NCI-H748 (cell line): Measurements from ENCODE around the gene IL13.

ENCODE experiments used
- DNase-seq: peaks from one replicate; lab custom pipeline; 2025; ENCODE audit not compliant: unreplicated experiment; lab: John Stamatoyannopoulos, UW

The IL13 gene

DNA sequence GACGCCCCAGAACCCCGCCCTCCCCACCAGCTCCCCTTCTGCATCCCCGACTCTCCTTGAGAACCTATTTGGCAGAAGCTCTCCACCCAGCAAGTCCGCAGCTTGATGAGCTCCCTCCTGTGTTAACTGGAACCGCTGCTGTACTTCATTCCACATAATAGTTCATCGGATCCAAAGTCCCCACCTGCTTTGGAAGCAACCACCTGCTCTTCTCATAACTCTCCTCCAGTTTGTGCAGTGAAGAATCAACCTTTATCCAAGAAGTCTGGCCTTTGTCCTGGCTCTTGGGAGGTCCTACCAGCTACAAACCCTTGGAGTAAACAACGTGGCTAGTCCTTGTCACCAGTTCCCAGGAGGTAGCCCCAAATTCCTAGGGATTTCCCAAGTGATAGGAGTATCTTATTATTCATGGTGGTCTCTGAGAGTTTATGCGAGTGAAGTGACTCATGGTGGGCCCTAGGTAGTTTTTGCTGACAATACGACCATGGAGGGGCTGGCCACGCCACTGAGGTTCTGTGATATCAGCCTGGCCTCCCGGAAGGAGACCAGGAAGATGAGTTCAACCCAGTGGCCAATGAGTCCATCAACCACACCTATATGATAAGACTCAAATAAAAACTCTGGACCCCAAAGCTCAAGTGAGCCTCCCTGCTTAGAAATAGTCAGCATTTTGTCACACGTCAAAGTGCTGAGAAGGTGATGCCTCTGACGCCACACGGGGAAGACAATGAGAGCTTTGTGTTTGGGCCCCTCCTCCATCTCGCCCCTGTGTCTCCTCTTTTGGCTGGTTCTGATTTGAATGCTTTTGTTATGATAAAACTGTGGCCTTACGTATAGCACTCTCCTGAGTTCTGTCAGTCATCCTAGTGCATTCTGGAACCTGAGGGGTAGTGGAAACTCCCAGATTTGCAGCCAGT is 12.3 kb downstream of the IL13 start:
- DNase-seq = no peak

DNA sequence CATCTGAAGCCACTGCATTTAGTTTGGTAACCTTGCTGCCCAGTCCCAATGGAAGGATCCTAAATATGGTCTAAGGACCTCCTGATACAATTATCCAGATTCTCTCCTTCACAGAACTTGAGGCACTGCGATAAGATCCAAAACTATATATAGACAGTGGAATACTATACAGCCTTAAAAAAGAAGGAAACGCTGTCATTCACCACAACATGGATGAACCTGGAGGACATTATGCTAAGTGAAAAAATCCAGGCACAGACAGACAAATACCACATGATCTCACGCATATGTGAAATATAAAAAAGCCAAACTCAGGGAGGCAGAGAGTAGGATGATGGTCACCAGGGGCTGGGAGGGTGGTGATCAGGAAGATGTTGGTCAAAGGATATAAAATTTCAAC is 13.0 kb downstream of the IL13 start:
- DNase-seq = no peak

DNA sequence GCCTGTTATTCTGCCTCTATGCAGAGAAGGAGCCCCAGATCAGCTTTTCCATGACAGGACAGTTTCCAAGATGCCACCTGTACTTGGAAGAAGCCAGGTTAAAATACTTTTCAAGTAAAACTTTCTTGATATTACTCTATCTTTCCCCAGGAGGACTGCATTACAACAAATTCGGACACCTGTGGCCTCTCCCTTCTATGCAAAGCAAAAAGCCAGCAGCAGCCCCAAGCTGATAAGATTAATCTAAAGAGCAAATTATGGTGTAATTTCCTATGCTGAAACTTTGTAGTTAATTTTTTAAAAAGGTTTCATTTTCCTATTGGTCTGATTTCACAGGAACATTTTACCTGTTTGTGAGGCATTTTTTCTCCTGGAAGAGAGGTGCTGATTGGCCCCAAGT is 15.5 kb downstream of the IL13 start:
- no peak for DNase-seq

DNA sequence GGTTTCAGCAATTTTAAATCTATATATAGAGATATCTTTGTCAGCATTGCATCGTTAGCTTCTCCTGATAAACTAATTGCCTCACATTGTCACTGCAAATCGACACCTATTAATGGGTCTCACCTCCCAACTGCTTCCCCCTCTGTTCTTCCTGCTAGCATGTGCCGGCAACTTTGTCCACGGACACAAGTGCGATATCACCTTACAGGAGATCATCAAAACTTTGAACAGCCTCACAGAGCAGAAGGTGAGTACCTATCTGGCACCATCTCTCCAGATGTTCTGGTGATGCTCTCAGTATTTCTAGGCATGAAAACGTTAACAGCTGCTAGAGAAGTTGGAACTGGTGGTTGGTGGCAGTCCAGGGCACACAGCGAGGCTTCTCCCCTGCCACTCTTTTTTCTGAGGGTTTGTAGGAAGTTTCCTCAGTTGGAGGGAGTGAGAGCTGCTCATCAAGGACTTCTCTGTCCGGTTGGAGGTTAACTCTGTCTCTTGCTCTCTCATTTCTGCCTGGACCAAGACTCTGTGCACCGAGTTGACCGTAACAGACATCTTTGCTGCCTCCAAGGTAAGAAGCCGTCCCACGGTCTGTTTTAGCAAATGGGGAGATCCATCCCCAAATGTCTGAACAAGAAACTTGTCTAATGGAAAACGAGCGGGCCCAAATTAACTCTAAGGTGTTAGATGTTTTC is 16.1 kb downstream of the IL13 start, which contains the start of gene IL4:
Gene IL4, plus strand, starts transcription at position 51 of the 692 bp plus-strand sequence. Its CDS starts 62 bp downstream, at position 113.
- DNase-seq = no peak

DNA sequence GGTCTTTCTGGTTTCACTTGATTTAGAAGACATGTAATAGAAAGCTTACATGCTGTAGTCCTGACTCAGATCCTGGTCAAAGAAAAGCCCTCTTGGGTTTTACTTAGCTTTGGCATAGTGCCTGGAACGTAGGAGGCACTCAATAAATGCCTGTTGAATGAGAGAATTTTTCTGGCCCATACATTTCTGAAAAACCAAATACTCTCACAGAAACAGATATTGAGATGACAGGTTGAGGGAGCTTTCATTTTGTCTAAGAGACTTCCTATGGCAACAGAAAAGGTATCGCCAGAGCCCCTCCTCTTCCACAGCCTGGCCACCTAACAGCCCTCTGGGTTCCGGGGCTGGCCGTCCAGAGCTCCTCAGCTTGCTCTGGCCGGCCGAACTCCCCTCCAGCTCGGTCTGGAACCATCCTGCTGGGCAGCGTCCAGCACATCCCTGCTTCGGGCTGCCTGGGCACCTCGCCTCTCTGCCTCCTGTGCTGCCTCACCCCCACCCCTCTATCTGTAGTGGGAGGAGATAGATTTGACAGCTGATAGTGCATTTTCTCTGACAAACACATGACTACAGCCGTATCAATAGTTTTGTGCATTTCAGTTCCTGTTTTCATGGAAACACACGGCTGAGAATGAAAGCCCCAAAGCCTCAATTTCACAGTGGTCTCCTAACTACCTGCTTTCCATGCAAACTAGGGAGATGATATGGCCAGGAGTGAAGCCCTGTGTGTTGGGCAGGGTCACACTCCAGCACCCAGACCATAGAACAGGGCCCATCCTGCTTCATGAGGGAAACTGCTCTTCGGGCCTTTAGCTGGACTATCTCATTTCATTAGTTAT is 16.9 kb downstream of the IL13 start:
- DNase-seq = no peak

DNA sequence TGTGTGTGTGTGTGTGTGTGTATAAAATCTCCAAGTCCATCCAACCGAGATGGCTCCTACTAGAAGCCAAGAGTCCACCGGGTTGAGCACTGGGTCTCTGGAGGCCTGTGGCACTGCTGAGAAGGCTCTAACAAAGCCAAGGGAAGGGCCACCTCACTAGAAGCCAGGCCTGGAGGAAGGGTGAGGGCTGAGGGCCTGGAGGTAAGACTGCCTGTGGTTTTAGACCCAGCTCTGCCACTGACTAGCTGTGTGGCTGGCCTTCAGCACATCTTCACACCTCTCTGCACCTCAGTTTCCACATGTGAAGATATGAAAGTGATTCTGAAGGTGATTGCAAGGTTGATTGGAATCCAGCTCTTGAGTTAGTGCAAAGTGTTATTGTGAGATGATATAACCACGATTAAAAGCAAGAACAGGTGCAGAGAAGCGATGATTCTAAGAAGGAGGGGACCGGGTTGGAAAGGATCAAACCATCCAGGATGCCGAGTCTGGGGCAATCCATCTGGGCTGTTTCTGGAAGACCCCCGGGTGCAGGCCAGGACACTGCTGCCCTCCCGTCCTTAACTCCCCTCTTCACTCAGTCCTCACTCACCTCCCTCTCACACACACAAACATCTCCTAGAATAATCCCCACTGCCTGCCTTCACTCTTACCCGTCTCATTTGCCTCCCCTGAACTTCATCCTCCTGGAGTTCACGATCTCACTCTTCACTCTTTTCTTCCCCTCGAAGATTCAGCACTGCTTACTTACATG is 18.1 kb downstream of the IL13 start:
- DNase-seq = no peak

DNA sequence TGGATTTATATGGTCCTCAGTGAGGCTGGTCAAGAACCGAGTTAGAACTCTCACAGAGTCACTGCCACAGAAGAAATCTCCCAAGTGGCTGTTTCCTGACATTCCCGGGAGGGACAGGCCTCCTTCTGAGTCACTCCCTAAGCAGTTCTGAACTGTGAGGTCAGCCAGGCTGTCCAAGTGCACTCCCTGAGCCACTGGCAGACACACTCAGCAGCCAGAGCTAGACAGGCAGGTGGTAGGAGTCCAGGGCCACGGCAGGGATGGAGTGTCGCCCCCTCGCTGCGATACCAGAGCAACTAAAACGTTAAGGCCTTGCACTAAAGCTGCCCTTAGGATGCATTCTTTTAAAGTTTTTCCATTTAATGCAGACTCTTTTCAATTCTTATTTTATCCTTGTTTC is 19.2 kb downstream of the IL13 start:
- DNase-seq = no peak

DNA sequence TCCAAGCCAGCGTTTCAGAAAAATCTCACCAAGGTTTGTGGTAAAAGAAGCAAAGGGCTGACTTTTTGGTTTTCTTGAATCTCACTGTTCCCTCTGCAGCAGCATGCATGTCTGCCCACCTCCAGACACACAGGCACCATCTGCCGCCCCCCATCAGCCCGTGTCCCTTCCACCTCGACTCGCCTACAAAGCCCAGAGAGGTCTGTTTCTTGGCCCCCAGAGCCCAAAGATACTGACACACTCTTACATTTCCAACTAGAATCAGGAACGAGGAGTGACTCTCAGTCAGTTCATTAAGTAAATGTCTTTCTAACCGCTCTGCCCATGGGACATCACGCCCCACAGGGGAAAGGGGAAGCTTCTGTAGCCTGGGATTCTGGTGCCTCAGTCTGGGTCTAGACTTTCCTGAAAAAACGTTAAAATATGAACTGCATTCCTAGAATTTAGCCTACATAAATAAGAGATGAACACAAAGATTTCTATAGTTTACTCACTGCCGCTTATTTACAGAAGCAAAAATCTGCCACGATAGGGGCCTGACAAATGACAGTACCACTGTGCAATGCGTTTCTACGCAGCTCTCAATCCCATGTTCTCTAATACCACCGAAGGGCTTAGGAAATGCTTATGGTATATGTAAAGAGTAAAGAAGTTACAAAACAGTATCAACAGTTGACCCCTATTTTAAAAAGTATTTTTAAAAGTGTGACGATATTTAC is 19.9 kb downstream of the IL13 start:
- no peak for DNase-seq

DNA sequence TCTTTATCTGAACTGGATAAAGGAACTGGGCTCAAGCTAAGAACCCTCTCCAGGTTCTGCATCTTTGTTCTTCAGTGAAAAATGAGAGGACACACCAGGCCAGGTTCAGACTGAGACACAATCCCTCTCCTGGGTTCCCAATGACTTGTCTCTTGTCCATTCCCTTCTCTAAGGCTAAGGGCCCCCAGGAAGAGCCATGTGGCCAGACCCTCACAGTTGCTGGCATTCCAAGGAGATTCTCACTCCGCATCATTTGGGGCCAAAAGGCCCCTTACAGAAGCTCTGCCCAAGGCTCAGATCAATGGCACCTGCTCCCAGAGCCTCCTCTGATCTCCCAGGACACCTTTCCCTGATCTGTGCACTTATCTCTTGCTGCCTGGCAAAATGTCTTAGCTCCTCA is 20.8 kb downstream of the IL13 start:
- DNase-seq = no peak

DNA sequence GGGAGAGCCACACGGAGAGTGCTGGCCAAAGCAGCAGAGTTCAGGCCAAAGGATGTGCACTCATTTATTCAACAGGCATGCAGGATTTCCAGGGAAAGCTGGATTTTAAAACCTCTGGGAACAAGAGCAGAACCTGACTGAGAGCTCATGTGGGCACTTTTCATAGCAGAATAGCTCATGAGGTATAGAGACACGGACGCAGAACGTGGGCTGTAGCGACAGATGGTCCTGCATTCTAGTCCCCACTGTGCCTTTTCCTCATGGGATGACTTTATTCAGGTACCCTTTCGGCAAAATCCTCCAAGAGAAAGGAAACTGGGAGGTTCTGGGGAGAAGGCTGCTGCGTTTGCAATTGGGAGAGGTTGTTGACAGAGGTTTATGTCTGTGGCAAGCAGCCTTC is 21.2 kb downstream of the IL13 start:
- no peak for DNase-seq

DNA sequence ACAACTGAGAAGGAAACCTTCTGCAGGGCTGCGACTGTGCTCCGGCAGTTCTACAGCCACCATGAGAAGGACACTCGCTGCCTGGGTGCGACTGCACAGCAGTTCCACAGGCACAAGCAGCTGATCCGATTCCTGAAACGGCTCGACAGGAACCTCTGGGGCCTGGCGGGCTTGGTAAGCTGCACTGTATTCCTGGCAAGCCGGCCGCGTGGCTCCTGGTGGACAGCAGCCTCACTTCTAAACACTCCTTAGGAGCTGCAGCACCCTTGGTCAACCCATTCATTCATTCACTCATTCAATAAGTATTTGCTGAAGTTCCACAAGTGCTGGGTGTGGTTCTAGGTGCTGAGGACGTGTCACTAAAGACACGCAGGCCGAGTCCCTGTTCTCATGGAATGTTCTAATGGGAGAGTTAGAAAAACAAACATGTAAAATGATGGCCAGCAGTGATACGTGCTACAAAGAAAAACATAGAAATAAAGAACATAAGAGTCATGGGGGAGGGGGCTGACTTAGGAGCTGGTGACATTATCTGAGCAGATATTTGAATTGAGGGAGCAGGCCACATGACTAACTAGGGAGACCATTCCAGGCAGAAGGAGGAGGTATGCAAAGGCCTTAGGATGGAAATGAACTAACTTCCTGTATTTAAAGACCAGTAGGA is 21.9 kb downstream of the IL13 start:
- no peak for DNase-seq

DNA sequence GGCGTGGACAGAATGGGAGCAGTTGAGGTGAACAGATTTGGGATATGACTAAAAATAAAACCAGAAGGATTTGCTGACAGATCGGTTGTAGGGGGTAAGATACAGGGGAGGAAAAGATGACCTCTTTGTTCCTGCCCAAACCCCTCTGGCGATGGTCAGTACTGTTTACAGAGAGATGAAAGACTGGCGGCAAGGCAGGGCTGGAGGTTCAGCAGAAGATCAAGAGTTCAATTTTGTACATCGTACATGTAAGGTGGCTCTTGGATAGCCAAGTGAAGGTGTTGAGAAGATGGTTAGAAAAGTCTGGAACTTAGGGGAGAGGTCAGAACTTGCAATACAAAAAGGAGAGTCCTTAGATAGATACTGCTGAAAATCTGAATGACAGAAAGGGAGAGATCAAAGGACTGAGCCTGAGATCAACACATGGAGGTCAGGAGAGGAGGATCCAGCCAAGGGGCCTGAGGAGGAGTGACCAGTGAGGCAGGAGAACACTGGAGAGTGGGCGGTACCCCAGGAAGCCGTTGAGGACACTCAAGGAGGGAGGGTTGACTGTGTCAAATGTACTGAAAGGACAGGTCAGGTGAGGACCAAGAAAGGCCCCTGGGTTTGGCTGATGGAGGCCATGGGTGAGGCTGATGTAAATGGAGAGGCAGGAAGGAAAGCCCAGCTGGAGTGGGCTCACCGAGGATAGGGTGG is 23.0 kb downstream of the IL13 start:
- DNase-seq = no peak

DNA sequence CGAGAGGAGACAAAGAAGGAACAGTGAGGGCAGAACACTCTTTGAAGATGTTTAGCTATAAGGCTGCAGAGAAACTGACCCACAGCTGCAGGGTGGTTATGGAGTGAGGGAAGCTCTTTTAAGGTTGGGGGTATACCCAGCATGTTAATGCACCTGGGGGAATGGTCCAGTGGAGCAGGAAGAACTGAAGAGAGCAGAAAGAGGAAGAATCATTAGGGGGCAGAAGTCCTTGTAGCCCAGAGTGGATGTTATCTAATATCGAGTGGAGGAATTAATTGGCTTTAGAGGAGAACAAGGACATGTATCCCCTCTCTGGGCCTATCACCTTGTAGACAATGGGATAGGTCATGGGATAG is 23.5 kb downstream of the IL13 start:
- no peak for DNase-seq

DNA sequence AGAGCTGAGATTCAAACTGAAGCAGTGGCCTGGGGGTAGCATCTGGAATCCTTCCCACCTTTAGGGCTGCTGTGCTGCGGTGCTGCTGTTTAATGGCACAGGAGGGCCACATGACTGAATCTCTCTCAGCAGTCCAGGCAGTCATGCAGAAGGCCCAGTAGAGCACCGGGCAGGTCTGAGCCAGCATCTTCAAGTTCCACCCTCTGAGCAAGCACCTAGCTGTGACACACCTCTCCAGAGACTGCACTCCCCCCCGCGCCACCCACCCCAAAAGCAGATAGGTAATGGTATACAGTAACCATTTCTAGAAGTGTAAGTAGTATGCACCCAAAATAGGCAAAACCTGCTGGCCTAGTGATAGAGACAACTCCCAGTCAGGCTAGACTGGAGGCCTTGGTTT is 24.0 kb downstream of the IL13 start:
- DNase-seq = no peak

DNA sequence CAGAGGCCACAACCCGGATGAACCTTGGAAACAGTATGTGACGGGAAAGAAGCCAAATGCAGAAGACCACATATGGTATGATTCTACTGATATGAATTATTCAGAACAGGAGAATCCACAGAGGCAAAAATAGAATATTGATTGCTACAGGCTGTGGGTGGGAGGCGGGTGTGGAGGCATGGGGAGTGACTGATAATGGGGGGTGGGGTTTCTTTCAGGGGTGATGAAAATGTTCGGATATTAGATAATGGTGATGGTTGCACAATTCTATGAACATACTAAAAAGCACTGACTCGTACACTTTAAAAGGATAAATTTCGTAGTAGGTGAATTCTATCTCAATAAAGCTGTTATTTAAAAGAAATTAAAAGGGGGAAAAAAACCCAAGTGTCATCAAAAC is 26.5 kb downstream of the IL13 start:
- DNase-seq = no peak

DNA sequence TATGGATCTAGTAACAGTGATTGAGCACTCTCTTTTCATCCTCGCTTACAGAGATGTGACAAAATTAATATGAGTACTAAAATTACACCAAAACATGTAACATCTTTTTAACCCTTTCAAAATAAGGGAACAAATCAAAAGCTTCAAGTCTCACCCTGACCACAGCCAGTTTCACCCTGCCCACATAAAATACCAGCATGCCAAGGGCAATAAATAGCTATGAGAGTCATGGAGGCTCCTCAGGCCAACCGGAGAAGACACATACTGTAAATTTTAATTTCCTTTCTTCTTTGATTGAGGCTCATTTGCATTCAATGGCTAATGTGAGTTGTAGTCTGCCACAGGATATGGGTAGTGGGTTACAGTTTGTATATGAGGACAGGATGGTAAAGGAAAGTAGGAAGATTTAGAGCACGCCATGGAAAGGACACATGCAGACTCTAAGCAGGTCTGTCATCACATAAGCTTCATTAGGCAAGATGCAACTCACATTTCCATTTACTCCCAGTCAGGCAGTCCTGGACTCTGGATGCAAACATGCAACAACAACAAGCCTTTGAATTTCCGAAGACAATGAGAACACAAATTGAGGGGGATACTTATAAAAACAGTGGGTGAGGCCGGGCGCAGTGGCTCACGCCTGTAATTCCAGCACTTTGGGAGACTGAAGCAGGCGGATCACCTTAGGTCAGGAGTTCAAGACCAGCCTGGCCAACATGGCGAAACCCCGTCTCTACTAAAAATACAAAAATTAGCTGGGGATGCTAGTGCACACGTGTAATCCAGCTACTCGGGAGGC is 27.1 kb downstream of the IL13 start:
- DNase-seq = no peak

DNA sequence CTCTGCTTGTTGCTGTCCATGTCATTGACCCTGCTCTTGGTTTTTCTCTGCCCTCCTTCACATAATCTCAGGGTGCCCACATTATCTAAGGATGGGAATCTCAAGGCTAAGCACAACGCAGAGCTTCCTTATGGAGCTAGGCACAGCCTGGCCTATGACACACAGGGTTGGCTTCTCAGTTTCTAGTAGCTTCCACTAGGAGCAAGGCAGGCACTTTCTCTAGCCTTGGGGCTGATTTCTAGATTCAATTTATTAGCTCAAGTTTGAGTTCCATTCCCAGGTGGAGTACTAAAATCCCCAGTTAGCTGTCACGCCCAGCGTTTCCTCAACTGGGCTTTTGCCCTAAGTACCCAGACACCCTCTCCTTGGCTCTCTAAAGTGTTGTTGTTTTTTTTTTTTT is 28.2 kb downstream of the IL13 start:
- DNase-seq = no peak

DNA sequence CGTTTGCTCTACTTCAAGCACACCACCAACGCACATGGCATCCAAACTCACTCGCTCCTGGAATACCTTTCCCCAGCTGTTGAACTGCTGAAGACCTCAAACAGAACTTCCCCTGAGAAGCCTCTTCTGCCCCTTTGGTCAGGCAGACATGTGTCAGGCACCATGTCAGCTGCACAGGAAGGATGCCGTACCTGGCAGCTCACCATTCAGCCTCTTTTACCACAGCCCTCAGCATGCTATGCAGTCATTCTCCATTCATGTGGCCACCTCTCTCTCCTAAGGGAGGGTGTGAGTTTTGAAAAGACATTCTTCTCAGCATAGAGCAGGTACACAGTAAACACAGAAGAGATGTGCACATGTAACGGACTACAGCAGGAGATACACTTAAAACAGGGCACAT is 30.0 kb downstream of the IL13 start:
- DNase-seq = no peak
